H1 (cell line): ENCODE measurements around the gene GPANK1. TPM values are rescaled to one million over a fixed set of nuclear protein-coding genes. Genes with fewer than 3 reads are reported as not detected.

Source experiments
- BCL11A ChIP-seq, 2 experiments: IDR thresholded peaks; one replicate each; pipeline ENCODE4 v1.6.1; 2011; ENCODE audit warnings: low read depth in 2 of 2, low read length in 2 of 2, mild to moderate bottlenecking in 2 of 2
- CREB1 ChIP-seq: IDR thresholded peaks from 2 replicates; pipeline ENCODE4 v1.6.1; 2012; ENCODE audit warnings: inconsistent platforms
- EGR1 ChIP-seq: IDR thresholded peaks from 2 replicates; pipeline ENCODE4 v1.6.1; 2011; ENCODE audit warnings: low read depth, low read length, borderline replicate concordance
- GABPA ChIP-seq: IDR thresholded peaks from 2 replicates; pipeline ENCODE4 v1.6.1; 2011; ENCODE audit warnings: mild to moderate bottlenecking, low read length, moderate library complexity, borderline replicate concordance; ENCODE audit not compliant: insufficient read depth
- HDAC2 ChIP-seq, 2 experiments: fragments of 300-600 bp in 1 of 2; sonication (generic) in 1 of 2; IDR thresholded peaks; 2 replicates each; pipeline ENCODE4 v1.6.1; 2011 to 2012; ENCODE audit warnings: low read depth in 2 of 2, low read length in 2 of 2, mild to moderate bottlenecking in 2 of 2, moderate library complexity in 2 of 2, borderline replicate concordance in 1 of 2, inconsistent platforms in 1 of 2
- PHF8 ChIP-seq: fragments of 200-600 bp; sonication (generic); conservative IDR thresholded peaks from 2 replicates; pipeline ENCODE4 v1.7.1; 2012; ENCODE audit warnings: low read depth, mild to moderate bottlenecking, inconsistent platforms, low read length, moderate library complexity
- POLR2AphosphoS5 ChIP-seq: IDR thresholded peaks from 2 replicates; pipeline ENCODE4 v1.6.1; 2011; ENCODE audit warnings: low read depth, low read length
- SP1 ChIP-seq: IDR thresholded peaks from 2 replicates; pipeline ENCODE4 v1.6.1; 2011; ENCODE audit warnings: low read depth, low read length
- TAF7 ChIP-seq: optimal IDR thresholded peaks from 2 replicates; pipeline ENCODE3; 2011; ENCODE audit warnings: low read depth, mild to moderate bottlenecking, inconsistent platforms, low read length, moderate library complexity, borderline replicate concordance
- polyA plus RNA-seq, 7 experiments: library from polyadenylated mRNA; depleted of rRNA in 3 of 7; stranded (reverse) in 5 of 7; unstranded in 2 of 7; fragments of >200 nt in 5 of 7; fragments of 200-250 nt in 2 of 7; gene quantifications; 1 replicate in 5 of 7; 2 replicates in 1 of 7; 4 replicates in 1 of 7; pipeline versions ENCODE4 v1.2.1 to v1.2.3, GENCODE V29; 2011 to 2013; ENCODE audit warnings: missing spikeins in 2 of 7, mixed read lengths in 2 of 7
- total RNA-seq: library from RNA; stranded (reverse); fragmentation: NEBNext Ultra II Directional; extraction: Animal tissue kit (Norgen Biotek cat#: 25700); gene quantifications from 2 replicates; pipeline ENCODE4 v1.2.1, GENCODE V29; 2021
- TF ChIP-seq, protein P1 (sequence below), 3 experiments: IDR thresholded peaks; 1 replicate in 2 of 3; 2 replicates in 1 of 3; pipeline versions ENCODE4 v1.5.1 to v1.6.1; 2011; ENCODE audit warnings: low read length in 3 of 3, mild to moderate bottlenecking in 3 of 3, inconsistent platforms in 2 of 3, low read depth in 1 of 3, moderate library complexity in 1 of 3; ENCODE audit not compliant: insufficient read depth in 1 of 3; ENCODE audit errors: control extremely low read depth in 1 of 3

Gene GPANK1
- total and polyA plus RNA-seq, 2 of the 8 experiments (the other 6 are each of a cell fraction or from before 2014, with no cell fraction given), result 24.5 to 30.2 TPM

DNA sequence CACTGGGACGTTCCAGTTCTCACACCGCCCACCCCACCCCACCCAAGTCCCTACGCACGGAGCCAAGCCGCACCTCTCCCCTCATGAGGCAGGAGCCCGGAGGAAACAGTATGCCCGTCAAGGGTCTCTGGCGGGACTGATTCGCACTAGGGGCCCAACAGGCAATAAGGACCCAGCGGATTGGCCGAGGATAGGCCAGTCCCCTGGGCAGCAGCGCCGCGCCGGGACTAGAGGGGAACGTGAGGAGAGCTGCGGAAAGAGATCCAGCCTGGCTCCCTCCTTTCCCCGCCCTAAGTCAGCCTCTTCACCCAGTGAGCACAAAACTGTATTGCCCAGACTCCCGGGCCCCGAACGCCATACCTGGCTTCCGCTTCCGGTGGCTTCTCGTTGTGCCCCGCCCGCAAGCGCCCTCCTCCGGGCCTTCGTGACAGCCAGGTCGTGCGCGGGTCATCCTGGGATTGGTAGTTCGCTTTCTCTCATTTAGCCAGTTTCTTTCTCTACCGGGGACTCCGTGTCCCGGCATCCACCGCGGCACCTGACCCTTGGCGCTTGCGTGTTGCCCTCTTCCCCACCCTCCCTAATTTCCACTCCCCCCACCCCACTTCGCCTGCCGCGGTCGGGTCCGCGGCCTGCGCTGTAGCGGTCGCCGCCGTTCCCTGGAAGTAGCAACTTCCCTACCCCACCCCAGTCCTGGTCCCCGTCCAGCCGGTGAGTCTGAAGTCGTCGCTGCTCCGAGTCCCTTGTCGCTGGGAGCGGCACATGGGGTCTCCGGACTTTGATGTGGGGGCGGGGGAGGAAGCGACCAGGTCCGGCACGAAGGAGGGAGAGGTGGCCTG is 922 bp upstream of the GPANK1 start, which contains the start of gene CSNK2B (continued):
- TF ChIP-seq, protein P1, sequence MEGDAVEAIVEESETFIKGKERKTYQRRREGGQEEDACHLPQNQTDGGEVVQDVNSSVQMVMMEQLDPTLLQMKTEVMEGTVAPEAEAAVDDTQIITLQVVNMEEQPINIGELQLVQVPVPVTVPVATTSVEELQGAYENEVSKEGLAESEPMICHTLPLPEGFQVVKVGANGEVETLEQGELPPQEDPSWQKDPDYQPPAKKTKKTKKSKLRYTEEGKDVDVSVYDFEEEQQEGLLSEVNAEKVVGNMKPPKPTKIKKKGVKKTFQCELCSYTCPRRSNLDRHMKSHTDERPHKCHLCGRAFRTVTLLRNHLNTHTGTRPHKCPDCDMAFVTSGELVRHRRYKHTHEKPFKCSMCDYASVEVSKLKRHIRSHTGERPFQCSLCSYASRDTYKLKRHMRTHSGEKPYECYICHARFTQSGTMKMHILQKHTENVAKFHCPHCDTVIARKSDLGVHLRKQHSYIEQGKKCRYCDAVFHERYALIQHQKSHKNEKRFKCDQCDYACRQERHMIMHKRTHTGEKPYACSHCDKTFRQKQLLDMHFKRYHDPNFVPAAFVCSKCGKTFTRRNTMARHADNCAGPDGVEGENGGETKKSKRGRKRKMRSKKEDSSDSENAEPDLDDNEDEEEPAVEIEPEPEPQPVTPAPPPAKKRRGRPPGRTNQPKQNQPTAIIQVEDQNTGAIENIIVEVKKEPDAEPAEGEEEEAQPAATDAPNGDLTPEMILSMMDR (IDR thresholded peaks at IDR 0.05; ENCODE audit: control extremely low read depth in 1 of 3, insufficient read depth in 1 of 3, low read depth in 1 of 3, low read length in 3 of 3), result no peak
- TF ChIP-seq TAF7, result peak; percentile 94
- TF ChIP-seq POLR2AphosphoS5, result peak; percentile 89
- 0 out of 2 replicates have a peak, but pooled peaks have one; percentile 38 for TF ChIP-seq EGR1
- peak in 1 of 2 experiments; percentile 77; a peak in 1 of 4 replicates for TF ChIP-seq HDAC2 (IDR thresholded peaks at IDR 0.05; ENCODE audit: borderline replicate concordance in 1 of 2, low read depth in 2 of 2, low read length in 2 of 2)
- peak; percentile 89 for TF ChIP-seq GABPA
- no peak for TF ChIP-seq BCL11A (IDR thresholded peaks at IDR 0.05; ENCODE audit: low read depth in 2 of 2, low read length in 2 of 2)
- TF ChIP-seq SP1, result peak; percentile 83
- TF ChIP-seq CREB1, result peak; percentile 62
- TF ChIP-seq PHF8, result peak; percentile 70
